Measurements from ENCODE around the gene MTERF4. TPM values are rescaled to one million over a fixed set of nuclear protein-coding genes. Genes with fewer than 3 reads are reported as not detected.

The MTERF4 gene
- total and polyA plus RNA-seq, 8 donors = 3.2 to 85.7 (median 29.2) TPM

DNA sequence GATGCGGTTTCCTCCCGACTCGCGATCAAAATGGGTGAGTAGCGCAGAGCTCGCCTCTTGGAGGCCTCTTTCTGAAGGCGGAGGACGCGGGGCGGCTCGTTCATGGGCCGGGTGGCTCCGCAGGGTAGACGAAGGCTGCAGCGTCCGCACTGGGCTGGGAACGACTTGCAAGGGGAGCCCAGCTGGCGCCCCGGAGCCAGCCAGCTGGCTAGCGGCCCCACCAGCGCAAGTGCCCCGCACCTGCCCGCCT is 47.5 kb upstream of the MTERF4 start:
- no peaks in the 10 kb centered on the region for H3K9me3 ChIP-seq
- intact Hi-C loops (cut with DNase I; ENCODE audit: low total_unique reads) = no loop called here
- no peak for DNase-seq
- H3K27ac ChIP-seq = peak overlapping the region; percentile 77 to 88 (median 85)
- H3K36me3 ChIP-seq = peaks cover 0 to 18% (median 14%) of the 10 kb centered on the region in 4 donors
- H3K4me1 ChIP-seq = peaks cover 14 to 30% (median 27%) of the 10 kb centered on the region in 4 donors
- H3K4me3 ChIP-seq = peak overlapping the region; percentile 72 to 95 (median 90)
- H3K27me3 ChIP-seq = no peaks in the 10 kb centered on the region
- 0% methylated on average over 20 to 23 of the region's 23 CpGs; no CpG with 5 or more reads in 1 of the 5 donors for WGBS, 5 donors
- TF ChIP-seq POLR2A (IDR thresholded peaks at IDR 0.05) = no peak
- TF ChIP-seq CTCF (IDR thresholded peaks at IDR 0.05) = no peak
- TF ChIP-seq POLR2AphosphoS5 (IDR thresholded peaks at IDR 0.05) = no peak
- no peak for TF ChIP-seq EP300 (IDR thresholded peaks at IDR 0.05)

DNA sequence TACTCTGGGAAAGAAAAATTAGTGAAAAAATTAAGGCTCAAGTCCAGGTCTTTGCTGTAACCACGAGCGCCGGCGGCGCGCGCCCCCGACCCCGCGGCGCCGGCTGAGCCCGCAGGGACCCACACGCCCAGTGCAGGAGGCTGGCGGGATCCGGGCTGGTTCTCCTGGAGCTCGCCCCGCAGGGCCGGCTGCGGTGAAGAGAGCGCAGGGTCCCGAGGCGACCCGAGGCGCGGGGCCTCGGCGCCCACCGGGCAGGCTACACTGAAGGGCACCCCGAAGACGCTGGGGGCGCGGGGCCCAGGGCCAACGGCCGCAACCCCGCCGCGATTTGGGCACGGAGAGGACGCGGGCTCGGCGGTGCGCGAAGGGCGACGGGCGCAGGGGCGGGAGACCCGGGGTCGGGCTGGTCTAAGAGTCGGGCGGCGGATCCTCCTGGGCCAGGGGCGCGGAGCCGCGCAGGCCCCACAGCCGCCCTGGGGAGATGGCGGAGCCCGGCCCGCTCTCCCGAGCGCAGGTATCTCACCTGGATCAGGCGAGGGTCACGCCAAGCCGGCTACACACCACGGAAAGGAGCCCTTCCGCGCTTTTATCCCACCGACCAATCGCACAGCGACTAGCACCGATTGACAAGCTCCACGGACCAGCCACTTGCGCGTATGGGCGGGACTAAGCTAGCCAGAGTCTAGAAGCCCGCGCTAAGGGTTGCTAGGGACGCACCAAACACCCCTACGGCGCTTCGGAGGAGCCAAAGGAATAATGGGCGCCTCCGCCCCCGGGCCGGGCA is 47.0 kb upstream of the MTERF4 start, which contains the start of gene PASK:
TSS of gene PASK (minus strand) at position 582 of the 784 bp plus-strand sequence. CDS start 6,440 bp downstream, outside the sequence.
- H3K4me1 ChIP-seq = peaks cover 14 to 30% (median 27%) of the 10 kb centered on the region in 4 donors
- no peaks in the 10 kb centered on the region for H3K27me3 ChIP-seq
- peak within 1 kb of the TSS; percentile 72 to 95 (median 90) for H3K4me3 ChIP-seq
- peak within 1 kb of the TSS; percentile 81 to 89 (median 87) for H3K27ac ChIP-seq
- H3K9me3 ChIP-seq = no peaks in the 10 kb centered on the region
- intact Hi-C loops (cut with DNase I; ENCODE audit: low total_unique reads) = no loop called here
- peak; percentile 96 to 98 for DNase-seq
- peaks cover 0 to 13% (median 9%) of the 10 kb centered on the region in 4 donors for H3K36me3 ChIP-seq
- TF ChIP-seq POLR2AphosphoS5 (IDR thresholded peaks at IDR 0.05) = peak in 1 of 3 donors; percentile 48
- TF ChIP-seq CTCF (IDR thresholded peaks at IDR 0.05) = no peak
- WGBS, 5 donors = 0% methylated on average over 16 to 88 of the region's 88 CpGs

DNA sequence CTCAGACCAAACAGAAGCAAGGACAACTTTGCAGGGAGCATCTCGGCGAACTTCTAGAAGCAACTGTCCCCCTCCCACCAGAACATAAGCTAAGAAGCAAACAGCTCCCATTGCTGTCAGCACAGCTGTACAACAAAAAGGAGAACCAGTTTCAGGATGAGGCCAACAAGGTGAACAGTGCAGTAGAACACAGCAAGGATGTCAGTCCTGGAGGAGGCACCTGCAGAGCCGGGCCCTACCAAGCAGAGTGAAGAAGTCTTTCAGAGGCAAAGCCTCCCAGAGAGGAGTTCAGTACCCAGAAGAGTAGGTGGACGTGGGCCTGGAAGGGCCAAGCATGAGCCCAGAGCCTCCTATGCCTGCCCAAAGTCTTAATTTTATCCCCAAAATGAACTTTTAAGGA is 46.2 kb upstream of the MTERF4 start:
- no peaks in the 10 kb centered on the region for H3K9me3 ChIP-seq
- intact Hi-C loops (cut with DNase I; ENCODE audit: low total_unique reads) = no loop called here

GRCh38 chr2:241147336-241147735 is 45.2 kb upstream of the MTERF4 start:
- no peak overlapping the region for H3K27ac ChIP-seq
- peaks cover 2 to 5% (median 4%) of the 10 kb centered on the region in 4 donors for H3K36me3 ChIP-seq
- DNase-seq = no peak
- H3K27me3 ChIP-seq = no peaks in the 10 kb centered on the region
- H3K4me3 ChIP-seq = no peak overlapping the region
- WGBS, 5 donors = 96 to 100% (median 97%) methylated on average over 3 of the region's 3 CpGs
- no peaks in the 10 kb centered on the region for H3K9me3 ChIP-seq
- H3K4me1 ChIP-seq = peaks cover 14 to 30% (median 27%) of the 10 kb centered on the region in 4 donors
- TF ChIP-seq POLR2A (IDR thresholded peaks at IDR 0.05) (no peak), EP300 (IDR thresholded peaks at IDR 0.05) (no peak), POLR2AphosphoS5 (IDR thresholded peaks at IDR 0.05) (no peak), CTCF (IDR thresholded peaks at IDR 0.05) (no peak)
- intact Hi-C loops (cut with DNase I; ENCODE audit: low total_unique reads) = no loop called here

More for the DNA sequence above, 46.2 kb upstream of the MTERF4 start:
- peaks cover 0 to 6% (median 2%) of the 10 kb centered on the region in 4 donors for H3K36me3 ChIP-seq
- H3K4me1 ChIP-seq = peaks cover 14 to 30% (median 27%) of the 10 kb centered on the region in 4 donors
- TF ChIP-seq POLR2A (IDR thresholded peaks at IDR 0.05) (no peak), EP300 (IDR thresholded peaks at IDR 0.05) (no peak), CTCF (IDR thresholded peaks at IDR 0.05) (no peak), POLR2AphosphoS5 (IDR thresholded peaks at IDR 0.05) (no peak)
- peak overlapping the region in 2 of 4 donors; percentile 93 to 95 for H3K4me3 ChIP-seq
- no peak overlapping the region for H3K27ac ChIP-seq
- no peaks in the 10 kb centered on the region for H3K27me3 ChIP-seq
- WGBS, 5 donors = 83 to 87% (median 86%) methylated on average over 4 of the region's 4 CpGs
- no peak for DNase-seq
